Endothelial cell of umbilical vein (primary cell): Measurements from ENCODE around the gene ASB11. TPM values are rescaled to one million over a fixed set of nuclear protein-coding genes. Genes with fewer than 3 reads are reported as not detected.
A peak's percentile ranks its signal among the peaks of the same experiment; 100 is the strongest.

Experiments used
- BruUV-seq: library from RNA; stranded (reverse); fragments of 400-500 nt; replicated peaks from 2 replicates; lab custom pipeline; 2021; lab: Mats Ljungman, UMichigan
- CTCF ChIA-PET: fragments of 300-600, 350-600 bp; sonication (Branson Sonifier 250); formaldehyde crosslinking; loops from one replicate; lab custom pipeline; 2021; ENCODE audit warnings: antibody characterized with exemption, inconsistent platforms; lab: Charles Lee
- POLR2A ChIA-PET: fragments of 300-600, 350-600 bp; sonication (Branson Sonifier 250); formaldehyde crosslinking; loops from one replicate; lab custom pipeline; 2021; ENCODE audit warnings: antibody characterized with exemption, inconsistent platforms; lab: Charles Lee
- DNase-seq: peaks from one replicate; pipeline ENCODE4 v3.0.0-alpha.2; 2011; ENCODE audit warnings: low read depth, low spot score
- FAIRE-seq: peaks from 2 replicates; lab custom pipeline; 2011; peaks lifted over from hg19 to GRCh38; lab: Jason Lieb, UNC
- H2AFZ ChIP-seq: 2 replicates; pipeline ENCODE4 v1.6.0; 2012; ENCODE audit warnings: low read depth, low read length, control low read depth, inconsistent platforms
- H3K27ac ChIP-seq: 2 replicates; pipeline ENCODE4 v1.5.1; 2011; ENCODE audit warnings: low read depth, mild to moderate bottlenecking, control low read depth, low read length, moderate library complexity; ENCODE audit not compliant: insufficient read depth
- H3K27me3 ChIP-seq, 2 experiments: 2 replicates each; pipeline versions ENCODE4 v1.6.0 to v1.6.1; 2011; ENCODE audit warnings: low read length in 2 of 2, mixed read lengths in 1 of 2; ENCODE audit not compliant: control insufficient read depth in 2 of 2, insufficient read depth in 2 of 2
- H3K36me3 ChIP-seq, 2 experiments: 2 replicates in 1 of 2; 3 replicates in 1 of 2; pipeline ENCODE4 v1.5.1; 2011; ENCODE audit warnings: low read length in 2 of 2, mild to moderate bottlenecking in 1 of 2, moderate library complexity in 1 of 2; ENCODE audit not compliant: control insufficient read depth in 2 of 2, insufficient read depth in 2 of 2; ENCODE audit errors: extremely low read depth in 1 of 2
- H3K4me1 ChIP-seq: 3 replicates; pipeline ENCODE4 v1.5.1; 2011; ENCODE audit warnings: mild to moderate bottlenecking, low read length; ENCODE audit not compliant: control insufficient read depth, insufficient read depth; ENCODE audit errors: extremely low read depth
- H3K4me2 ChIP-seq: 2 replicates; pipeline ENCODE4 v1.6.1; 2011; ENCODE audit warnings: low read length, control low read depth, mixed read lengths; ENCODE audit not compliant: insufficient read depth
- H3K4me3 ChIP-seq, 3 experiments: fragments of 200-600 bp in 1 of 3; sonication (generic), shearing (Covaris generic) in 1 of 3; replicated peaks in 1 of 3; 2 replicates each; pipeline ENCODE4 v1.5.1; 2011 to 2016; ENCODE audit warnings: control low read depth in 3 of 3, low read length in 3 of 3, mild to moderate bottlenecking in 2 of 3, inconsistent platforms in 1 of 3, low read depth in 1 of 3, moderate library complexity in 1 of 3; ENCODE audit not compliant: insufficient read depth in 1 of 3
- H3K79me2 ChIP-seq: 2 replicates; pipeline ENCODE4 v1.6.0; 2012; ENCODE audit warnings: low read length, inconsistent platforms; ENCODE audit not compliant: control insufficient read depth, insufficient read depth
- H3K9ac ChIP-seq: replicated peaks from 2 replicates; pipeline ENCODE3; 2011; ENCODE audit warnings: low read length, control low read depth; ENCODE audit not compliant: insufficient read depth; ENCODE audit errors: extremely low read depth
- H3K9me1 ChIP-seq: replicated peaks from 3 replicates; pipeline ENCODE4 v1.6.0; 2011; ENCODE audit warnings: mild to moderate bottlenecking, low read length; ENCODE audit not compliant: control insufficient read depth, insufficient read depth; ENCODE audit errors: extremely low read depth
- H3K9me3 ChIP-seq: replicated peaks from 2 replicates; pipeline ENCODE4 v1.5.1; 2012; ENCODE audit warnings: low read length, inconsistent platforms; ENCODE audit not compliant: control insufficient read depth, insufficient read depth
- H4K20me1 ChIP-seq: replicated peaks from 2 replicates; pipeline ENCODE3; 2011; ENCODE audit warnings: mild to moderate bottlenecking, low read length; ENCODE audit not compliant: control insufficient read depth, insufficient read depth; ENCODE audit errors: extremely low read depth
- CTCF ChIP-seq, 2 donors: IDR thresholded peaks; 1 replicate in 1 of 2; 2 replicates in 1 of 2; pipeline ENCODE4 v1.5.1; 2011; ENCODE audit warnings: low read length in 2 of 2, mild to moderate bottlenecking in 2 of 2, moderate library complexity in 2 of 2, control low read depth in 1 of 2, inconsistent platforms in 1 of 2, low read depth in 1 of 2; ENCODE audit not compliant: insufficient read depth in 1 of 2; ENCODE audit errors: extremely low read depth in 1 of 2
- EZH2 ChIP-seq: IDR thresholded peaks from 2 replicates; pipeline ENCODE4 v1.6.1; 2012; ENCODE audit warnings: borderline replicate concordance, low read depth, mild to moderate bottlenecking, moderate library complexity, low read length, inconsistent platforms; ENCODE audit not compliant: severe bottlenecking
- FOS ChIP-seq: IDR thresholded peaks from 2 replicates; pipeline ENCODE4 v1.6.1; 2011; ENCODE audit warnings: mild to moderate bottlenecking, low read length, moderate library complexity, borderline replicate concordance; ENCODE audit not compliant: insufficient read depth
- GATA2 ChIP-seq: IDR thresholded peaks from 2 replicates; pipeline ENCODE4 v1.7.0; 2011; ENCODE audit warnings: low read depth, mild to moderate bottlenecking, moderate library complexity, mixed read lengths, low read length; ENCODE audit not compliant: insufficient read length, insufficient read depth
- JUN ChIP-seq: IDR thresholded peaks from 2 replicates; pipeline ENCODE4 v1.6.1; 2011; ENCODE audit warnings: borderline replicate concordance, low read depth; ENCODE audit not compliant: insufficient read length, insufficient read depth
- MAX ChIP-seq: IDR thresholded peaks from 2 replicates; pipeline ENCODE4 v1.6.1; 2011; ENCODE audit not compliant: insufficient read depth, insufficient read length
- MYC ChIP-seq: IDR thresholded peaks from one replicate; pipeline ENCODE4 v1.6.1; 2011; ENCODE audit warnings: mild to moderate bottlenecking, low read depth, low read length
- POLR2AphosphoS5 ChIP-seq: IDR thresholded peaks from 2 replicates; pipeline ENCODE4 v1.6.1; 2012; ENCODE audit warnings: low read depth, mild to moderate bottlenecking, control low read depth, low read length, moderate library complexity; ENCODE audit not compliant: insufficient read depth
- dilution Hi-C: fragments of 300-500 bp; cut with MboI; formaldehyde crosslinking; loops from one replicate; pipeline ENCODE4 v1.15.0; 2019; ENCODE audit warnings: low sequenced_read_pairs; ENCODE audit not compliant: extremely low pct_ligation_motif_present
- intact Hi-C: fragments of 100-400 bp; cut with micrococcal nuclease; formaldehyde crosslinking; loops from one replicate; pipeline ENCODE4 v1.10.0; 2022
- polyA plus RNA-seq, 4 experiments: library from polyadenylated mRNA; depleted of rRNA in 3 of 4; stranded (reverse) in 3 of 4; unstranded in 1 of 4; fragments of >200 nt; gene quantifications; 2 replicates each; pipeline versions ENCODE4 v1.2.1 to v1.2.3, GENCODE V29; 2011 to 2012; ENCODE audit warnings: missing spikeins in 1 of 4
- total RNA-seq: library from RNA; stranded (reverse); gene quantifications from 2 replicates; pipeline ENCODE4 v1.2.3, GENCODE V29; 2021

ASB11 gene
- total and polyA plus RNA-seq, 2 donors (not counting 3 experiments of a cell fraction or from before 2014, with no cell fraction given) = 0.06 to 0.15 TPM

- Histone ChIP-seq H3K4me1 (peaks cover 4% of the 10 kb centered on the region), H2AFZ (peak within 1 kb of the TSS; percentile 88), H3K9me1 (no peaks in the 10 kb centered on the region), H4K20me1 (no peaks in the 10 kb centered on the region), H3K79me2 (no peaks in the 10 kb centered on the region), H3K9ac (peak within 1 kb of the TSS; percentile 39), H3K4me3 (peak within 1 kb of the TSS in 2 of 3 experiments; percentile 18 to 37), H3K36me3 (no peaks in the 10 kb centered on the region), H3K4me2 (peak within 1 kb of the TSS; percentile 44), H3K27me3 (no peaks in the 10 kb centered on the region), H3K27ac (peak within 1 kb of the TSS; percentile 43), H3K9me3 (no peaks in the 10 kb centered on the region)
- dilution Hi-C loops (no loop called here), intact Hi-C loops (loop anchor here (1.0 kb wide), 1 partner anchor 28 kb away; no protein-coding TSS in a partner anchor)
- BruUV-seq = TSS peak; percentile 19
- FAIRE-seq (peak; percentile 96), DNase-seq (peak; percentile 64)
- POLR2A ChIA-PET = no interaction called here
- CTCF ChIA-PET = interaction anchor here (0.6 to 1.4 kb wide), 4 partner anchors 18 to 1240 kb away, joined by 3 read pairs; partner anchors contain the start of gene GEMIN8
- TF ChIP-seq FOS (peak; percentile 33), POLR2AphosphoS5 (no peak)
These were observed 45.6 kb downstream of the ASB11 start, which contains the start of gene ASB9 for GRCh38 chrX:15269618-15270521. Gene ASB9 (minus strand): TSS chrX:15270083. CDS start chrX:15269874, 209 bp downstream.

GRCh38 chrX:15269120-15269519 is 46.3 kb downstream of the ASB11 start:
- no peaks in the 10 kb centered on the region for H3K79me2 ChIP-seq
- no peaks in the 10 kb centered on the region for H3K36me3 ChIP-seq
- TF ChIP-seq MAX = no peak
- no peak for TF ChIP-seq GATA2
- TF ChIP-seq EZH2 = no peak
- TF ChIP-seq MYC = no peak
- TF ChIP-seq JUN = no peak
- TF ChIP-seq CTCF (IDR thresholded peaks at IDR 0.05; ENCODE audit: extremely low read depth in 1 of 2, insufficient read depth in 1 of 2, low read depth in 1 of 2, low read length in 2 of 2) = no peak
- no peak for TF ChIP-seq FOS
- ChIA-PET POLR2A (no interaction called here), CTCF (interaction anchor here (0.9 to 1.4 kb wide), 3 partner anchors 18 to 1239 kb away, joined by 3 read pairs; partner anchors contain the start of gene GEMIN8)
- FAIRE-seq (no peak), DNase-seq (peak; percentile 0)
- H3K9ac ChIP-seq = no peak overlapping the region
- H3K9me1 ChIP-seq = no peaks in the 10 kb centered on the region
- peaks cover 4% of the 10 kb centered on the region for H3K4me1 ChIP-seq
- peak overlapping the region; percentile 44 for H3K4me2 ChIP-seq
- intact Hi-C loops = no loop called here
- no peak overlapping the region for H2AFZ ChIP-seq
- dilution Hi-C loops = no loop called here
- BruUV-seq = no TSS peak
- no peaks in the 10 kb centered on the region for H4K20me1 ChIP-seq
- no peaks in the 10 kb centered on the region for H3K27me3 ChIP-seq
- H3K4me3 ChIP-seq = no peak overlapping the region
- H3K27ac ChIP-seq = no peak overlapping the region
- no peaks in the 10 kb centered on the region for H3K9me3 ChIP-seq
